GM21576 (cell line): ENCODE results near the gene REEP3.
A peak's percentile ranks its signal among the peaks of the same experiment; 100 is the strongest.

Experiments used
- ATAC-seq: cut with Tn5 transposase; IDR thresholded peaks from one replicate; pipeline ENCODE4 v1.9.1; 2021; ENCODE audit warnings: mild to moderate bottlenecking, moderate library complexity; ENCODE audit not compliant: unreplicated experiment

REEP3 gene

GRCh38 chr10:63505562-63505961, 15.6 kb upstream of the REEP3 start:
- ATAC-seq: no peak

- no peak for ATAC-seq
These were observed 14.6 kb upstream of the REEP3 start for GRCh38 chr10:63506554-63506953.

DNA sequence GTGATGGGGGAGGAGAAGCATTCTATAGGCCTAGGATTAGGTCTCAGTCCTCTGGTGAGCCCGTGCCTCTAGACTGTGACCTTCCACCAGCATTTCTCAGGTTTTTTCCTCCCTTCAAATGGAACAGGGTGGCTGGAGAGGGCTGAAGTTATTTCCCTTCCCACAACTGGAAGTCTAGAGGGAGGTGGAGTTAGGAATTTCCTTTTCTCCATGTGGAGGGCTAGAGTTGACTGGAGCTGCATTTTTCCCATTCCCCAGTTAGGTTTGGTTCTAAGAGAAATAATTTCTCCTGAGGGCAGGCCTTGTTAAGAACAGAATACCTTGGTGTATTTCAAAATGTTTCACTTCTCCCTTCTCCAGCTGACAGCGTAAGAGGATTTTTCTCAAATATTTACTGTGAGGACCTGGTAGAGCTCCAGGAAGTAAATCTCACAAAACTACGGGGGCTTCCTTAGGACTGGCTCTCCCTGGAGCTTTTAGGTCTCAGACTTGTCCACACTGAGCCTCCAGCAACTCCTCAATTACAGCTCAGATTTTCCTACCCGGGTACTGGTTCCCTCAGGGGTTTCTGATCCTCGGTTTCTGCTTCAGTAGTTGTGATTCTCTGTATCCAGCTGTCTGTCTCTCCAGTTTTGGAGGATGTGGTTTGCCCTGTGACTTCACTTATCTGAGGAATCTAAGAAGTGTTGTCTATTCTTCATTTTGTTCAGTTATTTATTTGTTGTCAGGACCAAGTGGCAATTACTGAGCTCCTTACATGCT, 6.0 kb upstream of the REEP3 start:
- ATAC-seq: no peak

DNA sequence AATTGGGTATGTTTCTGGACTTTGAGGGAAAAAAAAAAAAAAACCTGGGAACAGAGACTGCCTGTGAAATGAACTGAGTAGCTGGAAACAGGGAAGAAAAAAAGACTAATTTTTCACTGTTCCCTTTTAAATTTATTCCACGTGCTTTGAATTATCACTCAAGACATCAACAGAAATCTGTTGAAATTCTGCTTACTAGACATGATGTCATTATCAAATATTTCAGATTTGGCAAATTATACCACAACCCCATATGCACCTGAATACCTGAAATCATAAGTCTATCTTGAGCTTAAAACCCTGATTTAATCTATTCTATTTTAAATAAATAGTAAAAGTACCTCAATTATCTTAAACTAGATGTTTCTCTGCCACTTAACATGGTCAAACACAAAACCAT, 5.0 kb upstream of the REEP3 start:
- ATAC-seq: no peak

GRCh38 chr10:63518690-63519288, 2.4 kb upstream of the REEP3 start:
- ATAC-seq: no peak

DNA sequence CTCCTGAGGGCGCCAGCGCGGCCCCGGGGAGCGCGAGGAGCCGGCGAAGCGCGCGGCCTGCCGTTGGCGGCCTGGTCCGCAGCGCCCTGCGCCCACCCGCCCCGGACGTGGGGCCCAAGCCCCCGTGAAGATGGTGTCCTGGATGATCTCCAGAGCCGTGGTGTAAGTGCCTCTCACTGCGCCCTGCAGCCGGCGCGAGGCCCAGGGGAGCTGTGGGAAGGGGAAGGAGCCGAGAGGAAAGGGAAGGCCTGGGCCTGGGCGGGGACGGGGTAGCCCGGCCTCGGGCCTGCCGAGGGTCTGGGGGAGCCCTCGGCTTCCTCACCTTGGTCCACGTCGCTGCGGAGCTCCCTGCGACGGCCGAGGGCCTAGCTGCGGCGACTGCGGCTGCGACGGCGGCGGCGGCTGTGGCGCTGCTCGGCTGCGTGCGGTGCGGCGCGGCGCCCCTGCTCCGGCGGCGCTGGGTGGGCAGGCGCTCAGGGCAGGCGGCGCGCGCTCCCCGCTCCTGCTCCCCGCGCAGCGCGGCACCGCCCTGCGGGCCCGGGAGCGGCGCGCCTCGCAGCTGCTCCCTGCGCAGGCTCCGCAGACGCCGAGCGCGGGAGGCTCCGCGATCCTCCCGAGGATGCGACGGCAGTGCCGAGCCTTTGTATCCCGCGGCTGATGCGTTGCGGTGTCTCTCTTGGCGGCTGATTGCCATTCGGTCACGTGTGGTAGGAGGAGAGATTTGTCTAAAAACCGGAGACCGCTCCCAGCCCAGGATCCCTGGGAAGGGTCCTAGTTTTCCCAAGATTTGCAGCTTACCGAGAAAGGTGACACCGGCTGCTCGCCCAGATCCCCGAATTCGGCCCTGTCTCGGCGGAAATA, 445 bp downstream of the REEP3 start:
- ATAC-seq: peak; percentile 58

DNA sequence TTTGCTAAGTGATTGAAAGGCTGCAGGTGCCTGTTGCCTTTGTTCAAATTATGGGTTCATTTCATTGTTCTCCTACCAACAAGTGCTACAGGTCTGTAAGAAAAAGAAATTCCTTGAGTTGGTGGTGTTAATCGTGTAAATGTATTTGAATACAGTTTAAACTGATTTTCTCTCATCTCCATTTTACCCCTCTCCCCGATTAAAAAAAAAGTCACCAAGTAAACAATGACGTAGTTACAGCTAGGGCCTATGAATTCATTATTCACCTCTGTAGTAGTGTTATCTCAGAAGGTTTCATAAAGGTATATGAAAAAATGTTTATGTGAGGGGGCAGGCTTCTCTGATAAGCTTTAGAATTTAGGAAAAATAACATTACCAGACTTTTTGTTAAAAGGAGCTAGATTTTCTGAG, 1.1 kb downstream of the REEP3 start:
- no peak for ATAC-seq

DNA sequence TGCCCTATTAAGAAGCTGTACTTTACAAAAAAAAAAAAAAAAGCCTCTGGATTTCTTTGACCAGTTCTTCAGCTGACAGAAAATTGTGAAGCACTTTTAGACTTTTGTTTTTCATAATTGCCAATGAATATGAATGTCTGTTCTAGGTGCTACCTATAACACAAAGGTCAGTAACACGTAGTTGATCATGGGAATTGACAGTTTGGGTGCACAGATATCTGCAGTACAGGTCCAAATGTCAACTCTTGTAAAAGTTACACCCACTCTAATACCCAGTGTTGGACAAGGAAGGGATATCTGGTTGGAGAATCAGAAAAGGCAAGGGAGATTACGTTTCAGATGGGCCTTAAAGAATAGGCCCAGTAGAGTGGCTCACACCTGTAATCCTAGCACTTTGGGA, 1.8 kb downstream of the REEP3 start:
- ATAC-seq: no peak

DNA sequence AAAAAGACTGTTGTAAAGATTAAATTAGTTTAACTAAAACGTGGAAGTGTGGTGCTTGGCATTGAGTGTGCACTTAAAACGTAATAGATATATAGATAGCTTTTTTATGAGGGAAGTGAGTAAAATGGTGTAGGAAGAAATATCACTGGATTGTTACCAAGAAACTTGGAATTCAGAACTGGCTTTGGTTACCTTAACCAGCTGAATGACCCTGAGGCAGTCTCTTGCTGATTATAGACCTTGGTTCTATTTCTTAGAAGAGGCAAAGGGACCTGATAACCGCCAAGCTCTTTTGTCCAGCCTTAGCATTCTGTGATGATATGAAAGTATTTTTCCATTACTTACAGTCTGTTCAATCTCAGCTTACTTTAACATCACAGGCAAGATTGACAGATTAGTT, 3.8 kb downstream of the REEP3 start:
- ATAC-seq: no peak

DNA sequence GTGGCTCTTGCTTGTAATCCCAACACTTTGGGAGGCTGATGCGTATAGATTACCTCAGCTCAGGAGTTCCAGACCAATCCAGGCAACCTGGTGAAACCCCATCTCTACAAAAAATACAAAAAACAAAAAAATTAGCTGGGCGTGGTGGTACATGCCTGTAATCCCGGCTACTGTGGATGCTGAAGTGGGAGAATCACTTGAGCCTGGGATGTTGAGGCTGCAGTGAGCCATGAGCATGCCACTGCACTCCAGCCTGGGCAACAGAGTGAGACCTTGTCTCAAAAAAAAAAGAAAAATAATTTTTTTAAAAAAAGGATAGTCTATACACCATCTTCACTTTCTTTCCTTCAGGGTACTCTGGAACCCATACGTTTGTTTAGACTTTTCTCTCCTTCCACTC, 6.2 kb downstream of the REEP3 start:
- no peak for ATAC-seq

- ATAC-seq: no peak
These were observed 7.0 kb downstream of the REEP3 start for GRCh38 chr10:63528084-63528744.

DNA sequence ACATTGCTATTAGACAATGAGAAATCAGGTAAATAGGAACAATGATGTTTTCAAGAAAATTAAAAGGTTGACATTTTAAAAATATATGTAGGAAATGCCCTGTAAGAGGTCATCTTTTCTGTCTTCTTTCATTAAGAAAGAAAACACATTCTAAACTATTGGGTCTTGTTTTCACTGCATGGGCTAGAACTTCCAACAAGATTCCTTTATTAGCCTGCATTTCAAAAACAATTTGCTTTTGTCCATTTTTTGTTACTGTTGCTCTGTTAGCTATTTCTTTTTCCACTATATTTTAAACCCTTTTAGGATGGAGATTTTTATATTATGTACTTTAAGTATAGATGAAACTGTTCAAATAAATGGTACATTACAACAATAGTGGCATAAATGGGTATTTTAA, 9.2 kb downstream of the REEP3 start:
- ATAC-seq: no peak

DNA sequence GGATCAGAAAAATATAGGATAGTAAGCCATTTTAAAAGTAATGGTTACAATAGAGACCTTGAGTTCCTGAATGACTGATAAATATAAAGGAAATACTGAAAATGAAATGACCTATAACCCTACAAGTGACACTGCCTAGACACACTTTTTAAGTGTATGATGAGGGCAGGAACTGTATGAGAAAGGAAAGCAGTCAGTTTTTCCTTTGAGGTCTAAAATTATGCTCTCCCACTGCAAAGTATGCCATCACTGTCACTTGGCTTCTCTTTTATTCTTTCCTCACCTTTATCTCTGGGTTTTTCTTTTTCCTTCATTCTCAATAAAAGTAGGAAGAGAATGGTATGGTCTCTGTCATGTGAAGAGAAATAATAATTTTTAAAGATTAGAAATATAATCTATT, 13.5 kb downstream of the REEP3 start:
- ATAC-seq: no peak

DNA sequence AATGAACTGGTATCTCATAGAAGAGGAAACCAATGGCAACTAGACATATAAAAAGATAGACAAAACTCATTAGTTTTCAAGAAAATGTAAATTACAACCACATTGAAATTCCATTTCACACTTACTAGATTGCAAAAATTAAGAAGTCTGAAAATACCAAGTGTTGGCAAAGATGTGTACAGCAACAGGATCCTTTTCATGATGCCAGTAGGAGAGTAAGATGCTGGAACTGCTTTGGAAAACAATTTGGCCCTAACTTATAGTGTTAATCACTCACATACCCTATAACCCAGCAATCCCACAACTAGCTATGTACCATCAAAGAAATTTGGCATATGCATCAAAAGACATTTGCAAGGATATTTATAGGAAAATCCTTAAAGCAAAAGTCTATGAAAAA, 15.5 kb downstream of the REEP3 start:
- ATAC-seq: no peak

GRCh38 chr10:63537536-63537935, 16.3 kb downstream of the REEP3 start:
- ATAC-seq: no peak

- no peak for ATAC-seq
These were observed 18.2 kb downstream of the REEP3 start for GRCh38 chr10:63539377-63539776.

DNA sequence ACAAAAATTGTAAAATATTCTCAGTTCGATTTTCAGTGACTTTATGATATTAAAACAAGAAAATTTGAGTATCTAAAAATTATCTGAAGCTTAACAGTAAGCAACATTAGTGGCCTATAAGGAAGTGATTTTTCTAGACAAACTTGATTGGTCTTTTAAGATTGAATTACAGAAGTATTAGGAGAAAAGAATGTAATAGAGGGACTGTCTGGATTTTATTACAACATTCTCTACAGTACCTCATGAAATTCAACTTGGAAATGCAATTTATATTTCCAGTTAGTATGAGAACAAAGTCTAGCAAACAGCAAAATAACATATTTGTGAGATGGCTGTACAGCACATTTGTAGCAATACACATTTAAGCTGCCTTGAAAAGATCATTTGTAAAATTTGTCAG, 18.8 kb downstream of the REEP3 start:
- ATAC-seq: no peak

DNA sequence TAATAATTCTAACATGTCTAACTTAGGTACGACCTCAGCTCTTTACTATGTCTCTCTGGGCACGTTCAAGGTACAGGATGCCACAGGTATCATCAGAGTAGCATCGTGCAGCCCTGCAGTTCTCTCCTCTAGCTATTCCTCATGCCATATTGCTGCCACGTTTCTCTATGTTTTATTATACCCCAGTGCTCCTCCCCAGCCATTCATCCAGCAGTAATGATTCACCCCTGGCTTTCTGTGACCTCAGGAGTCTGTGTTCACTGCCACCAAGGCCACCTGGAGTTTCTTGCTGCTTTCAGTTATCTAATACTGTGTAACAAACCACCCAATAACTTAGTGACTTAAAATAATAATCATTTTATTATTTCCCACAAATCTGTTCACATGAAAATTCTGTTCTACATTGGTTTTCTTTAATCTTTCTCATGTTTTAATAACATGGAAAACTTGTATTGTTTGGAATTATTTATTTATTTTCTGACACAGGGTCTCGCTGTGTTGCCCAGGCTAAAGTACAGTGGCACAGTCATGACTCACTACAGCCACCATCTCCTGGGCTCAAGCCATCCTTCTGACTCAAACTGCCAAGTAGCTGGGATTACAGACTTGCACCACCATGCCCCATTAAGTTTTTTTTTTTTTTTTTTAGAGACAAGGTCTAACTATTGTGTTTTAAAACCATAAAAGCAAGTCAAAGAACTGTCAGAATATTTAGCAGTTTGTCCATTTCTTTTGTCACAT, 21.8 kb downstream of the REEP3 start:
- no peak for ATAC-seq

GRCh38 chr10:63543576-63543962, 22.4 kb downstream of the REEP3 start:
- ATAC-seq: no peak

DNA sequence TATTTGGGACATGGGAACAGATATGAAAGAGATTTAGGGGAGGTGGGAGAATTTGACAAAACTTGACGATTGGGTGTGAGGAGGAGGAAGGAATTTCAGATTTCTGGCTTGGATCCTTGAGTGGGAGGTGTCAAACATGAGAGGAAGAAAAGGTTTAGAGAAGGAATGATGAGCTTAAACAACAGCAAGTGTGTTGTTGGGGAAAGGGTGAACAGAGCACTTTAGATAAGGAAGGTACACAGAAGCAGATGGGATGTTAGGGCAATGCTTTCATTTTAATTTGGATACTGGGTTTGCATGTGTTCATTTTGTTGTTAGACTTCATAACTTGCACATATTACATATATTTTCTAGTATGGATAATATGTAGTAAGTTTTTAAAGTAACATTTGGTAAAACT, 23.2 kb downstream of the REEP3 start:
- ATAC-seq: no peak
